ENCODE measurements around the gene KCND2. TPM values are rescaled to one million over a fixed set of nuclear protein-coding genes. Genes with fewer than 3 reads are reported as not detected.
A peak's percentile ranks its signal among the peaks of the same experiment; 100 is the strongest.

KCND2 gene
- polyA plus RNA-seq, 2 of the 4 experiments (the other 2 are of a cell fraction) = 0.01 TPM; not detected in 1

DNA sequence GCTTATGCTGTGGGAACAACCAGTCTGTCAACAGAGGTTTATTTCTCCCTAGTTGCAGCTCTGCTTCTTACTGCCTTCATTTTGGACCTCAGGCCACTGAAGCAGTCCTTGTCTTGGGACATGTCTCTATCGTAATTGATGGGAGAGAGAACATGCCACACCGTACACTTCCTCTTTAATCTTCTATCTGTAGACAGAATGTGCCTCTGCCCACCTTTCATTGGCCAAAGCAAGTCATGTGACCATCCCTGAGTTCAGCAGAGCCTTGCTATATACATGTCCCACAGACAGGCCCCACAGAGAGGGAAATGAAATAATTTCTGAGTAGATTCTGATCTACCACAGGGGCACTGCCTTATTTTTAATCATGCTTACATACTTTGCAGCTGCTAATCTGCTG, 98.0 kb downstream of the KCND2 start:
- CTCF ChIA-PET = no interaction called here
- peak in 1 of 2 experiments; percentile 5 for DNase-seq (ENCODE audit: low read depth in 1 of 2, low spot score in 1 of 2)
- H3K9me3 ChIP-seq = no peaks in the 10 kb centered on the region
- 0% methylated on average over 2 of the region's 2 CpGs for WGBS (ENCODE audit: missing lambda C conversion rate)
- FAIRE-seq = no peak
- H3K4me3 ChIP-seq = no peak overlapping the region
- no peaks in the 10 kb centered on the region for H3K4me1 ChIP-seq
- POLR2A ChIA-PET = no interaction called here
- TF ChIP-seq RNF2 (IDR thresholded peaks at IDR 0.05; ENCODE audit: borderline replicate concordance, low read depth) (no peak), JUN (IDR thresholded peaks at IDR 0.05) (no peak), BHLHE40 (IDR thresholded peaks at IDR 0.05; ENCODE audit: low read depth, low read length) (no peak), CBX8 (IDR thresholded peaks at IDR 0.05) (no peak), ESRRA (IDR thresholded peaks at IDR 0.05; ENCODE audit: borderline replicate concordance, low read length) (no peak), CEBPB (IDR thresholded peaks at IDR 0.05) (no peak), CBX2 (IDR thresholded peaks at IDR 0.05; ENCODE audit: borderline replicate concordance, low read depth) (no peak), MAZ (IDR thresholded peaks at IDR 0.05; ENCODE audit: borderline replicate concordance, low read depth, low read length) (no peak), GATA3 (IDR thresholded peaks at IDR 0.05; ENCODE audit: borderline replicate concordance) (no peak), RAD21 (conservative IDR thresholded peaks at IDR 0.05 in 1 of 2, IDR thresholded peaks at IDR 0.05 in 1 of 2) (no peak)
- TF ChIP-seq, protein P1, sequence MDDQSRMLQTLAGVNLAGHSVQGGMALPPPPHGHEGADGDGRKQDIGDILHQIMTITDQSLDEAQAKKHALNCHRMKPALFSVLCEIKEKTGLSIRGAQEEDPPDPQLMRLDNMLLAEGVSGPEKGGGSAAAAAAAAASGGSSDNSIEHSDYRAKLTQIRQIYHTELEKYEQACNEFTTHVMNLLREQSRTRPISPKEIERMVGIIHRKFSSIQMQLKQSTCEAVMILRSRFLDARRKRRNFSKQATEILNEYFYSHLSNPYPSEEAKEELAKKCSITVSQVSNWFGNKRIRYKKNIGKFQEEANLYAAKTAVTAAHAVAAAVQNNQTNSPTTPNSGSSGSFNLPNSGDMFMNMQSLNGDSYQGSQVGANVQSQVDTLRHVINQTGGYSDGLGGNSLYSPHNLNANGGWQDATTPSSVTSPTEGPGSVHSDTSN (IDR thresholded peaks at IDR 0.05) = no peak
- H3K27ac ChIP-seq = no peak overlapping the region
- H3K4me2 ChIP-seq = no peak overlapping the region
- ATAC-seq = no peak

DNA sequence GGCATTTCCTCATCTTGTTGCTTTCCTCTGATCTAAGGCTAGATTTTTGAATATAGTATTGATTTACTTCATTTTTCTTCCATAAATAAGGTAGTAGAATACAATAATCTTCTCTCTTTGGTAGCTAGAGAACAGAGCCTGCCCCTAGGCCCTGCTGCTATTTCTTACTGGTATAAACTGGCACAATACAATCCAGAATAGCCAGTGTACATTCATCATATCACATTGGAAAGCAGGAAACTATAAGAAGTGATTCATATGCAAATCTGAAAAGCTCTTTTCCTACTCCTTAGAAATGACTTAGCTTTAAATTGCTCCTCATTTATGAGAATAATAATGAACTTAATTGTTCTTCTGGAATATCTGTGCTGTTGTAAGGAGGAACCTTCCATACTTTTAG, 100.2 kb downstream of the KCND2 start:
- H3K9me3 ChIP-seq = no peaks in the 10 kb centered on the region
- no peak overlapping the region for H3K4me3 ChIP-seq
- H3K4me1 ChIP-seq = no peaks in the 10 kb centered on the region
- TF ChIP-seq, protein P2, sequence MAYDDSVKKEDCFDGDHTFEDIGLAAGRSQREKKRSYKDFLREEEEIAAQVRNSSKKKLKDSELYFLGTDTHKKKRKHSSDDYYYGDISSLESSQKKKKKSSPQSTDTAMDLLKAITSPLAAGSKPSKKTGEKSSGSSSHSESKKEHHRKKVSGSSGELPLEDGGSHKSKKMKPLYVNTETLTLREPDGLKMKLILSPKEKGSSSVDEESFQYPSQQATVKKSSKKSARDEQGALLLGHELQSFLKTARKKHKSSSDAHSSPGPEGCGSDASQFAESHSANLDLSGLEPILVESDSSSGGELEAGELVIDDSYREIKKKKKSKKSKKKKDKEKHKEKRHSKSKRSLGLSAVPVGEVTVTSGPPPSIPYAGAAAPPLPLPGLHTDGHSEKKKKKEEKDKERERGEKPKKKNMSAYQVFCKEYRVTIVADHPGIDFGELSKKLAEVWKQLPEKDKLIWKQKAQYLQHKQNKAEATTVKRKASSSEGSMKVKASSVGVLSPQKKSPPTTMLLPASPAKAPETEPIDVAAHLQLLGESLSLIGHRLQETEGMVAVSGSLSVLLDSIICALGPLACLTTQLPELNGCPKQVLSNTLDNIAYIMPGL (CRISPR knock-in tag; IDR thresholded peaks at IDR 0.05; ENCODE audit: borderline replicate concordance) = no peak
- TF ChIP-seq, protein P3, sequence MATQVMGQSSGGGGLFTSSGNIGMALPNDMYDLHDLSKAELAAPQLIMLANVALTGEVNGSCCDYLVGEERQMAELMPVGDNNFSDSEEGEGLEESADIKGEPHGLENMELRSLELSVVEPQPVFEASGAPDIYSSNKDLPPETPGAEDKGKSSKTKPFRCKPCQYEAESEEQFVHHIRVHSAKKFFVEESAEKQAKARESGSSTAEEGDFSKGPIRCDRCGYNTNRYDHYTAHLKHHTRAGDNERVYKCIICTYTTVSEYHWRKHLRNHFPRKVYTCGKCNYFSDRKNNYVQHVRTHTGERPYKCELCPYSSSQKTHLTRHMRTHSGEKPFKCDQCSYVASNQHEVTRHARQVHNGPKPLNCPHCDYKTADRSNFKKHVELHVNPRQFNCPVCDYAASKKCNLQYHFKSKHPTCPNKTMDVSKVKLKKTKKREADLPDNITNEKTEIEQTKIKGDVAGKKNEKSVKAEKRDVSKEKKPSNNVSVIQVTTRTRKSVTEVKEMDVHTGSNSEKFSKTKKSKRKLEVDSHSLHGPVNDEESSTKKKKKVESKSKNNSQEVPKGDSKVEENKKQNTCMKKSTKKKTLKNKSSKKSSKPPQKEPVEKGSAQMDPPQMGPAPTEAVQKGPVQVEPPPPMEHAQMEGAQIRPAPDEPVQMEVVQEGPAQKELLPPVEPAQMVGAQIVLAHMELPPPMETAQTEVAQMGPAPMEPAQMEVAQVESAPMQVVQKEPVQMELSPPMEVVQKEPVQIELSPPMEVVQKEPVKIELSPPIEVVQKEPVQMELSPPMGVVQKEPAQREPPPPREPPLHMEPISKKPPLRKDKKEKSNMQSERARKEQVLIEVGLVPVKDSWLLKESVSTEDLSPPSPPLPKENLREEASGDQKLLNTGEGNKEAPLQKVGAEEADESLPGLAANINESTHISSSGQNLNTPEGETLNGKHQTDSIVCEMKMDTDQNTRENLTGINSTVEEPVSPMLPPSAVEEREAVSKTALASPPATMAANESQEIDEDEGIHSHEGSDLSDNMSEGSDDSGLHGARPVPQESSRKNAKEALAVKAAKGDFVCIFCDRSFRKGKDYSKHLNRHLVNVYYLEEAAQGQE (IDR thresholded peaks at IDR 0.05) = no peak
- TF ChIP-seq HDAC2 (IDR thresholded peaks at IDR 0.05) = no peak
- TF ChIP-seq, protein P4, sequence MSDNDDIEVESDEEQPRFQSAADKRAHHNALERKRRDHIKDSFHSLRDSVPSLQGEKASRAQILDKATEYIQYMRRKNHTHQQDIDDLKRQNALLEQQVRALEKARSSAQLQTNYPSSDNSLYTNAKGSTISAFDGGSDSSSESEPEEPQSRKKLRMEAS (IDR thresholded peaks at IDR 0.05) = no peak
- no peak for TF ChIP-seq EHMT2 (IDR thresholded peaks at IDR 0.05; ENCODE audit: low read depth)
- TF ChIP-seq PHF8 (IDR thresholded peaks at IDR 0.05; ENCODE audit: borderline replicate concordance, low read depth) = no peak
- TF ChIP-seq NPAS2 (CRISPR knock-in tag; IDR thresholded peaks at IDR 0.05; ENCODE audit: borderline replicate concordance) = no peak
- TF ChIP-seq EHF (CRISPR knock-in tag; IDR thresholded peaks at IDR 0.05) = no peak
- no peak for TF ChIP-seq ZSCAN20 (CRISPR knock-in tag; IDR thresholded peaks at IDR 0.05)
- FAIRE-seq (no peak), DNase-seq (ENCODE audit: low read depth in 1 of 2, low spot score in 1 of 2) (no peak), ATAC-seq (no peak)
- POLR2A ChIA-PET = no interaction called here
- H3K4me2 ChIP-seq = no peak overlapping the region
- CTCF ChIA-PET = no interaction called here
- no peak overlapping the region for H3K27ac ChIP-seq
